Measurements from ENCODE around the gene FRMPD2. TPM values are rescaled to one million over a fixed set of nuclear protein-coding genes. Genes with fewer than 3 reads are reported as not detected.

The FRMPD2 gene, protein sequence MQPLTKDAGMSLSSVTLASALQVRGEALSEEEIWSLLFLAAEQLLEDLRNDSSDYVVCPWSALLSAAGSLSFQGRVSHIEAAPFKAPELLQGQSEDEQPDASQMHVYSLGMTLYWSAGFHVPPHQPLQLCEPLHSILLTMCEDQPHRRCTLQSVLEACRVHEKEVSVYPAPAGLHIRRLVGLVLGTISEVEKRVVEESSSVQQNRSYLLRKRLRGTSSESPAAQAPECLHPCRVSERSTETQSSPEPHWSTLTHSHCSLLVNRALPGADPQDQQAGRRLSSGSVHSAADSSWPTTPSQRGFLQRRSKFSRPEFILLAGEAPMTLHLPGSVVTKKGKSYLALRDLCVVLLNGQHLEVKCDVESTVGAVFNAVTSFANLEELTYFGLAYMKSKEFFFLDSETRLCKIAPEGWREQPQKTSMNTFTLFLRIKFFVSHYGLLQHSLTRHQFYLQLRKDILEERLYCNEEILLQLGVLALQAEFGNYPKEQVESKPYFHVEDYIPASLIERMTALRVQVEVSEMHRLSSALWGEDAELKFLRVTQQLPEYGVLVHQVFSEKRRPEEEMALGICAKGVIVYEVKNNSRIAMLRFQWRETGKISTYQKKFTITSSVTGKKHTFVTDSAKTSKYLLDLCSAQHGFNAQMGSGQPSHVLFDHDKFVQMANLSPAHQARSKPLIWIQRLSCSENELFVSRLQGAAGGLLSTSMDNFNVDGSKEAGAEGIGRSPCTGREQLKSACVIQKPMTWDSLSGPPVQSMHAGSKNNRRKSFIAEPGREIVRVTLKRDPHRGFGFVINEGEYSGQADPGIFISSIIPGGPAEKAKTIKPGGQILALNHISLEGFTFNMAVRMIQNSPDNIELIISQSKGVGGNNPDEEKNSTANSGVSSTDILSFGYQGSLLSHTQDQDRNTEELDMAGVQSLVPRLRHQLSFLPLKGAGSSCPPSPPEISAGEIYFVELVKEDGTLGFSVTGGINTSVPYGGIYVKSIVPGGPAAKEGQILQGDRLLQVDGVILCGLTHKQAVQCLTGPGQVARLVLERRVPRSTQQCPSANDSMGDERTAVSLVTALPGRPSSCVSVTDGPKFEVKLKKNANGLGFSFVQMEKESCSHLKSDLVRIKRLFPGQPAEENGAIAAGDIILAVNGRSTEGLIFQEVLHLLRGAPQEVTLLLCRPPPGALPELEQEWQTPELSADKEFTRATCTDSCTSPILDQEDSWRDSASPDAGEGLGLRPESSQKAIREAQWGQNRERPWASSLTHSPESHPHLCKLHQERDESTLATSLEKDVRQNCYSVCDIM (N-terminal part only)
- polyA plus RNA-seq (2011; rRNA removed) = 0.13 and 0.16 TPM in 2 replicates
- polyA plus RNA-seq (2012; cell fraction: cytosol; rRNA removed) = 0.01 and 0.04 TPM in 2 replicates
- polyA plus RNA-seq (2012; cell fraction: nucleus; rRNA removed) = 0.05 and 0.44 TPM in 2 replicates
- 0.10 to 0.33 TPM (median 0.15 TPM) in 3 replicates for polyA plus RNA-seq (2017; fragmentation: RNase III; extraction: RNeasy Plus Mini Kit Qiagen cat#74134 plus additional on column Dnase treatment)
- polyA minus RNA-seq (2011; rRNA and poly(A)+ RNA removed) = 1.0 and 1.3 TPM in 2 replicates

DNA sequence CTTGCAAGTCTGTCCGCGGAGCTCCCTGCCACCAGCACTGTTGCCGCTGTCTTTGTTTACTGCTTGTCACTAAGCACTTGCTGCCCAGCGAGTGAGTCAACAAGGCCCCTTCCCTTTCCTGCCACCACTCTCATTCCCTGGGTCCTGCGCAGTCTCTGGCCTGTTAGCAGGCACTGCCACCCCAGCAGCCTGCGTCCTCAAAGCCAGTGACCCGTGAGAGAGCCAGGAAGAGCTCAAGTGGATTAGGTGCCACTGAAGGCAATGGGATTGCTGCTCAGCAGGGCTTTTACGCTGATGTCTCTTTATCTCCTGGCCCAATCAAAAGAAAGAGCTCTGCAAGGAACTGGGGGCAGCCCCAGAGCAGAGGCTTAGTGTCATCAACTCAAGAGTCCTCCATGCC, at the start of gene FRMPD2:
Gene FRMPD2, minus strand, starts transcription at position 61 of the 400 bp plus-strand sequence. CDS start 129 bp downstream, outside the sequence.
- ChIA-PET CTCF (interaction anchor here (1.0 to 1.4 kb wide), 3 partner anchors 14 to 47 kb away, joined by 3 read pairs; no protein-coding TSS in a partner anchor), POLR2A (no interaction called here)
- TF ChIP-seq RARB (CRISPR knock-in tag; IDR thresholded peaks at IDR 0.05) (no peak), RNF2 (IDR thresholded peaks at IDR 0.05; ENCODE audit: borderline replicate concordance, low read depth) (no peak), NR3C1 (IDR thresholded peaks at IDR 0.05) (no peak), MAZ (IDR thresholded peaks at IDR 0.05; ENCODE audit: borderline replicate concordance, low read depth, low read length) (no peak), JUNB (IDR thresholded peaks at IDR 0.05) (no peak), JUN (IDR thresholded peaks at IDR 0.05) (no peak), SMC3 (IDR thresholded peaks at IDR 0.05) (no peak), KDM5A (IDR thresholded peaks at IDR 0.05) (no peak)
- TF ChIP-seq, protein P1, sequence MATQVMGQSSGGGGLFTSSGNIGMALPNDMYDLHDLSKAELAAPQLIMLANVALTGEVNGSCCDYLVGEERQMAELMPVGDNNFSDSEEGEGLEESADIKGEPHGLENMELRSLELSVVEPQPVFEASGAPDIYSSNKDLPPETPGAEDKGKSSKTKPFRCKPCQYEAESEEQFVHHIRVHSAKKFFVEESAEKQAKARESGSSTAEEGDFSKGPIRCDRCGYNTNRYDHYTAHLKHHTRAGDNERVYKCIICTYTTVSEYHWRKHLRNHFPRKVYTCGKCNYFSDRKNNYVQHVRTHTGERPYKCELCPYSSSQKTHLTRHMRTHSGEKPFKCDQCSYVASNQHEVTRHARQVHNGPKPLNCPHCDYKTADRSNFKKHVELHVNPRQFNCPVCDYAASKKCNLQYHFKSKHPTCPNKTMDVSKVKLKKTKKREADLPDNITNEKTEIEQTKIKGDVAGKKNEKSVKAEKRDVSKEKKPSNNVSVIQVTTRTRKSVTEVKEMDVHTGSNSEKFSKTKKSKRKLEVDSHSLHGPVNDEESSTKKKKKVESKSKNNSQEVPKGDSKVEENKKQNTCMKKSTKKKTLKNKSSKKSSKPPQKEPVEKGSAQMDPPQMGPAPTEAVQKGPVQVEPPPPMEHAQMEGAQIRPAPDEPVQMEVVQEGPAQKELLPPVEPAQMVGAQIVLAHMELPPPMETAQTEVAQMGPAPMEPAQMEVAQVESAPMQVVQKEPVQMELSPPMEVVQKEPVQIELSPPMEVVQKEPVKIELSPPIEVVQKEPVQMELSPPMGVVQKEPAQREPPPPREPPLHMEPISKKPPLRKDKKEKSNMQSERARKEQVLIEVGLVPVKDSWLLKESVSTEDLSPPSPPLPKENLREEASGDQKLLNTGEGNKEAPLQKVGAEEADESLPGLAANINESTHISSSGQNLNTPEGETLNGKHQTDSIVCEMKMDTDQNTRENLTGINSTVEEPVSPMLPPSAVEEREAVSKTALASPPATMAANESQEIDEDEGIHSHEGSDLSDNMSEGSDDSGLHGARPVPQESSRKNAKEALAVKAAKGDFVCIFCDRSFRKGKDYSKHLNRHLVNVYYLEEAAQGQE (IDR thresholded peaks at IDR 0.05) = no peak
- TF ChIP-seq, protein P2, sequence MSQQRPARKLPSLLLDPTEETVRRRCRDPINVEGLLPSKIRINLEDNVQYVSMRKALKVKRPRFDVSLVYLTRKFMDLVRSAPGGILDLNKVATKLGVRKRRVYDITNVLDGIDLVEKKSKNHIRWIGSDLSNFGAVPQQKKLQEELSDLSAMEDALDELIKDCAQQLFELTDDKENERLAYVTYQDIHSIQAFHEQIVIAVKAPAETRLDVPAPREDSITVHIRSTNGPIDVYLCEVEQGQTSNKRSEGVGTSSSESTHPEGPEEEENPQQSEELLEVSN (IDR thresholded peaks at IDR 0.05; ENCODE audit: borderline replicate concordance, low read depth) = no peak
- TF ChIP-seq, protein P3, sequence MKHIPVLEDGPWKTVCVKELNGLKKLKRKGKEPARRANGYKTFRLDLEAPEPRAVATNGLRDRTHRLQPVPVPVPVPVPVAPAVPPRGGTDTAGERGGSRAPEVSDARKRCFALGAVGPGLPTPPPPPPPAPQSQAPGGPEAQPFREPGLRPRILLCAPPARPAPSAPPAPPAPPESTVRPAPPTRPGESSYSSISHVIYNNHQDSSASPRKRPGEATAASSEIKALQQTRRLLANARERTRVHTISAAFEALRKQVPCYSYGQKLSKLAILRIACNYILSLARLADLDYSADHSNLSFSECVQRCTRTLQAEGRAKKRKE (CRISPR knock-in tag; IDR thresholded peaks at IDR 0.05; ENCODE audit: low read depth) = no peak
- TF ChIP-seq, protein P4, sequence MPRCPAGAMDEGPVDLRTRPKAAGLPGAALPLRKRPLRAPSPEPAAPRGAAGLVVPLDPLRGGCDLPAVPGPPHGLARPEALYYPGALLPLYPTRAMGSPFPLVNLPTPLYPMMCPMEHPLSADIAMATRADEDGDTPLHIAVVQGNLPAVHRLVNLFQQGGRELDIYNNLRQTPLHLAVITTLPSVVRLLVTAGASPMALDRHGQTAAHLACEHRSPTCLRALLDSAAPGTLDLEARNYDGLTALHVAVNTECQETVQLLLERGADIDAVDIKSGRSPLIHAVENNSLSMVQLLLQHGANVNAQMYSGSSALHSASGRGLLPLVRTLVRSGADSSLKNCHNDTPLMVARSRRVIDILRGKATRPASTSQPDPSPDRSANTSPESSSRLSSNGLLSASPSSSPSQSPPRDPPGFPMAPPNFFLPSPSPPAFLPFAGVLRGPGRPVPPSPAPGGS (IDR thresholded peaks at IDR 0.05) = no peak
- Histone ChIP-seq H3K4me1 (no peaks in the 10 kb centered on the region), H3K27ac (no peak within 1 kb of the TSS), H3K9me3 (no peaks in the 10 kb centered on the region), H3K4me2 (no peak within 1 kb of the TSS), H3K4me3 (no peak within 1 kb of the TSS)
- no peak for DNase-seq (ENCODE audit: low read depth in 1 of 2, low spot score in 1 of 2)
- ATAC-seq = no peak
- no peak for FAIRE-seq
- 79% methylated on average over 8 of the region's 8 CpGs for WGBS (ENCODE audit: missing lambda C conversion rate)

DNA sequence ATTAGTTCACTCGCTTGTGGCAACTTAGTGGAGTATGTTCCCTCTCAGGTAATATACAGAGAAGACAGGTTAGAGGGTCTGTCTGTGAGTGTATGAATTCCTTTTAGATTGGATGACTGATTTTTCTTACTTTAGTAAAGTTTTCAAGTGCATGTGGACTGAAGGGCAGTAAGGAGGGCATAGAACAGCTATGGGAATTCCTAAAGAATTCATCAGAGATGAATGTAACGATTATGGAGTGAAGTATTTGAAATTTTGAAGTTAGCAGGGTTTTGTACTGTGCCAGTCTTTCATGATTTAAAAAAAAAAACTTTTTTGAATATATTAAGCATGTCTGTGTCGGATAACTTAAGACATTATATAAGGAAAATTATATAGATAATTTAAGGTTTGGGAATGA, 47.5 kb upstream of the FRMPD2 start:
- ATAC-seq = no peak
- H3K4me3 ChIP-seq = no peak overlapping the region
- CTCF ChIA-PET = interaction anchor here (0.8 to 1.9 kb wide), 2 partner anchors 11 to 12 kb away, joined by 4 to 7 read pairs; no protein-coding TSS in a partner anchor
- WGBS (ENCODE audit: missing lambda C conversion rate) = 86% methylated on average over 3 of the region's 3 CpGs
- no peaks in the 10 kb centered on the region for H3K9me3 ChIP-seq
- no peak overlapping the region for H3K27ac ChIP-seq
- no peaks in the 10 kb centered on the region for H3K4me1 ChIP-seq
- POLR2A ChIA-PET = no interaction called here
- no peak for DNase-seq (ENCODE audit: low read depth in 1 of 2, low spot score in 1 of 2)
- TF ChIP-seq ESRRA (IDR thresholded peaks at IDR 0.05; ENCODE audit: borderline replicate concordance, low read length) (no peak), HDAC2 (IDR thresholded peaks at IDR 0.05) (no peak), SREBF2 (IDR thresholded peaks at IDR 0.05) (no peak), ZC3H11A (IDR thresholded peaks at IDR 0.05) (no peak), TFCP2L1 (CRISPR knock-in tag; IDR thresholded peaks at IDR 0.05) (no peak), PHF8 (IDR thresholded peaks at IDR 0.05; ENCODE audit: borderline replicate concordance, low read depth) (no peak), HEYL (CRISPR knock-in tag; IDR thresholded peaks at IDR 0.05) (no peak)
- TF ChIP-seq, protein P5, sequence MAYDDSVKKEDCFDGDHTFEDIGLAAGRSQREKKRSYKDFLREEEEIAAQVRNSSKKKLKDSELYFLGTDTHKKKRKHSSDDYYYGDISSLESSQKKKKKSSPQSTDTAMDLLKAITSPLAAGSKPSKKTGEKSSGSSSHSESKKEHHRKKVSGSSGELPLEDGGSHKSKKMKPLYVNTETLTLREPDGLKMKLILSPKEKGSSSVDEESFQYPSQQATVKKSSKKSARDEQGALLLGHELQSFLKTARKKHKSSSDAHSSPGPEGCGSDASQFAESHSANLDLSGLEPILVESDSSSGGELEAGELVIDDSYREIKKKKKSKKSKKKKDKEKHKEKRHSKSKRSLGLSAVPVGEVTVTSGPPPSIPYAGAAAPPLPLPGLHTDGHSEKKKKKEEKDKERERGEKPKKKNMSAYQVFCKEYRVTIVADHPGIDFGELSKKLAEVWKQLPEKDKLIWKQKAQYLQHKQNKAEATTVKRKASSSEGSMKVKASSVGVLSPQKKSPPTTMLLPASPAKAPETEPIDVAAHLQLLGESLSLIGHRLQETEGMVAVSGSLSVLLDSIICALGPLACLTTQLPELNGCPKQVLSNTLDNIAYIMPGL (CRISPR knock-in tag; IDR thresholded peaks at IDR 0.05; ENCODE audit: borderline replicate concordance) = no peak
- no peak overlapping the region for H3K4me2 ChIP-seq
- no peak for FAIRE-seq

Measured in A549 (cell line).